Muscle layer of colon (tissue), 2 donors: Measurements from ENCODE around the gene ADGRG6.

Experiments
- H3K27ac ChIP-seq: one replicate; pipeline ENCODE4 v1.7.0; 2013; ENCODE audit warnings: low read depth, mild to moderate bottlenecking, low read length, moderate library complexity
- H3K27me3 ChIP-seq, 2 donors: one replicate each; pipeline ENCODE4 v1.7.0; 2013; ENCODE audit warnings: low read length in 2 of 2, mild to moderate bottlenecking in 2 of 2; ENCODE audit not compliant: insufficient read depth in 2 of 2, control insufficient read depth in 1 of 2
- H3K36me3 ChIP-seq: one replicate; pipeline ENCODE4 v1.7.0; 2013; ENCODE audit warnings: mild to moderate bottlenecking, low read length; ENCODE audit not compliant: insufficient read depth
- H3K4me1 ChIP-seq: one replicate; pipeline ENCODE4 v1.7.0; 2013; ENCODE audit warnings: mild to moderate bottlenecking, low read length; ENCODE audit not compliant: insufficient read depth
- H3K4me3 ChIP-seq, 2 donors: one replicate each; pipeline ENCODE4 v1.7.0; 2013; ENCODE audit warnings: low read length in 2 of 2, low read depth in 1 of 2, mild to moderate bottlenecking in 1 of 2, moderate library complexity in 1 of 2
- H3K9ac ChIP-seq: one replicate; pipeline ENCODE4 v1.7.0; 2013; ENCODE audit warnings: low read length
- H3K9me3 ChIP-seq: one replicate; pipeline ENCODE4 v1.7.0; 2013; ENCODE audit warnings: mild to moderate bottlenecking, low read length
- donor health status: abdominal sarcoma.
- donor health status: Adenocarcinoma of cecum.

ADGRG6 gene

DNA sequence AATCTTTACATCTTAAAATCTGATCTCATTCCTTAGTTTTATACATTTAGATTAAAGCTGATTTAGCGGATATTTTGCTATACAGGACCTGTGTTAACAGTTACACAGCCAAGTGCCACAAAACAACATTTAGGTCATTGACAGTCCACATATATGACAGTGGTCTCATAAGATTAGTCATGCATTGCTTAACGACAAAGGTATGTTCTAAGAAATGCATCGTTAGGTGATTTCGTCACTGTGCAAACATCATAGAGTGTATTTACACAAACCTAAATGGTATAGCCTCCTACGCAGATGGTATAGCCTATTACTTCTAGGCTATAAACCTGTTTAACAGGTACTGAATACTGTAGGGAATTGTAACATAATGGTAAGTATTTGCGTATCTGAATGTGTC, 21.6 kb downstream of the ADGRG6 start:
- Histone ChIP-seq H3K27me3 (no peaks in the 10 kb centered on the region), H3K27ac (no peak overlapping the region), H3K9ac (no peak overlapping the region)

DNA sequence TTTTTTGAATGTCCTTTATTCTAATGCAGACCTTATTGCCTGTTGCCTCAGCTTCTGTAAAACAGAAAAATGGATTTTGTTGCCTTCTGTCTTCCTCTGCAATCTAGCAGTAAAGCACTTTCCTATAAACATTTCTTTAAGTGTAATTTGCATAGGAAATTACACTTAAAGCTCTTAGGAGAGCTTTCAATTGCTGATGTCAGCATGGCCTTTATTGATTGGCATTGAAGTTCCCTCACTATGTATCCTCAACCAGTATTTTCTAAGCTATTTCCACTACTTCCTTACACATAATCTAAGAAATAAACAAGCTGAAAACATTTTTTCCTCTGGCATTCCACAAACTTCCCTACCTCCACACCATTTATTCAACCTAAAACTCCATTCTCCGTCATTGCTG, 22.3 kb downstream of the ADGRG6 start:
- no peaks in the 10 kb centered on the region for H3K27me3 ChIP-seq

More for the DNA sequence above, 21.6 kb downstream of the ADGRG6 start:
- Histone ChIP-seq H3K4me3 (no peak overlapping the region), H3K9me3 (no peaks in the 10 kb centered on the region), H3K4me1 (no peaks in the 10 kb centered on the region), H3K36me3 (no peaks in the 10 kb centered on the region)

DNA sequence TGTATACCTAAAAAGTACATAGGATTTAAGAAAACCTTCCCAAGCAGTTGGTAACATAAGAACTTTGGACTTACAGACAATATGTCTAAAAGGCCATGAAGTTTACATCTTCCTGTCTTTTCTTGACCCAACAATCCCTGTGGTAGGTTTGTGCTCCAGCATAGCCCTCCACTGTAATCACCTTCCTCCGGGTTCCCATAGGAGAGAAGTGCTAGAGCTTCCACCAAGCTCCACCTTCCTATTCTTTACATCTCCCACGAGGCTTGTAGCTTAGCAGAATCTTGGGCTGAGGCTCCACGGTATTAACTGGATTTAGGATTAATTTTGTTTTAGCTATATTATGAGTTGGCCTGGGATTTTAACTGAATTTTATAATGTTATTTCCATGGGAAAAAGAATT, 23.3 kb downstream of the ADGRG6 start:
- no peak overlapping the region for H3K4me3 ChIP-seq
- H3K36me3 ChIP-seq = no peaks in the 10 kb centered on the region
- no peaks in the 10 kb centered on the region for H3K4me1 ChIP-seq
- no peaks in the 10 kb centered on the region for H3K9me3 ChIP-seq
- no peaks in the 10 kb centered on the region for H3K27me3 ChIP-seq
- H3K27ac ChIP-seq = no peak overlapping the region
- no peak overlapping the region for H3K9ac ChIP-seq

More for the DNA sequence above, 22.3 kb downstream of the ADGRG6 start:
- no peaks in the 10 kb centered on the region for H3K4me1 ChIP-seq
- no peak overlapping the region for H3K4me3 ChIP-seq
- no peak overlapping the region for H3K27ac ChIP-seq
- H3K36me3 ChIP-seq = no peaks in the 10 kb centered on the region
- no peaks in the 10 kb centered on the region for H3K9me3 ChIP-seq
- no peak overlapping the region for H3K9ac ChIP-seq

DNA sequence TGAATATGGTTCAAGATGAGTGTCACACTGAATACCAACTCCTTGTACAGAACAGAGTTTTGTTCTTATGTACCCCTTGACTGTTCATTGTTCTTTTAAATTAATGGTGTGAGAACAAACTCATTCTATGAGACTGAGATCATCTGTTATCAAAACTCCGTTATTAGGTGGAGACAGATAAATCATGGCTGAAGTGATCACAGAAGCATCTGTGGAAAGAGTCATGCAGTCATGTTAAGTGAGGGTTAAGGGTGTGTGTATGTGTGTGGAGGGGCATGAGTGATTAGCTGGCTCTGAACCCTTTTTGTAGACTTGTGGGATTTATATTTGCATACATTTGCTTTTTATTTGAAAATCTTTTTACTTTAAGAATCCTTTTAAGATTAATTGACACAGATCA, 24.7 kb downstream of the ADGRG6 start:
- Histone ChIP-seq H3K9ac (no peak overlapping the region), H3K36me3 (no peaks in the 10 kb centered on the region), H3K27ac (no peak overlapping the region), H3K27me3 (no peaks in the 10 kb centered on the region), H3K4me3 (no peak overlapping the region), H3K4me1 (no peaks in the 10 kb centered on the region), H3K9me3 (no peaks in the 10 kb centered on the region)

DNA sequence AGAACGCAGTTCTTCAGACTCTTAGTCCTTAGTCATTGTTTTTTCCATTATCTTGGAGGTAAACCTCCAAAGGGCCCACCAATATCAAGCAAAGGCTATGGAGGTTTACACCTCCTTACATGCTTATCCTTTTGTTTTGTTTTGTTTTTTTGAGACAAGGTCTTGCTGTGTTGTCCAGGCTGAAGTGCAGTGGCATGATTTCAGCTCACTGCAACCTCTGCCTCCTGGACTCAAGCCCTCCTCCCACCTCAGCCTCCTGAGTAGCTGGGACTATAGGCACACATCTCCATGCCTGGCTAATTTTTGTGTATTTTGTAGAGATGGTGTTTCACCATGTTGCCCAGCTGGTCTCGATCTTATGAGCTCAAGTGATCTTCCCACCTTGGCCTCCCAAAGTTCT, 26.3 kb downstream of the ADGRG6 start:
- Histone ChIP-seq H3K9me3 (no peaks in the 10 kb centered on the region), H3K27me3 (no peaks in the 10 kb centered on the region), H3K9ac (no peak overlapping the region), H3K4me1 (no peaks in the 10 kb centered on the region), H3K27ac (no peak overlapping the region), H3K36me3 (no peaks in the 10 kb centered on the region), H3K4me3 (no peak overlapping the region)

DNA sequence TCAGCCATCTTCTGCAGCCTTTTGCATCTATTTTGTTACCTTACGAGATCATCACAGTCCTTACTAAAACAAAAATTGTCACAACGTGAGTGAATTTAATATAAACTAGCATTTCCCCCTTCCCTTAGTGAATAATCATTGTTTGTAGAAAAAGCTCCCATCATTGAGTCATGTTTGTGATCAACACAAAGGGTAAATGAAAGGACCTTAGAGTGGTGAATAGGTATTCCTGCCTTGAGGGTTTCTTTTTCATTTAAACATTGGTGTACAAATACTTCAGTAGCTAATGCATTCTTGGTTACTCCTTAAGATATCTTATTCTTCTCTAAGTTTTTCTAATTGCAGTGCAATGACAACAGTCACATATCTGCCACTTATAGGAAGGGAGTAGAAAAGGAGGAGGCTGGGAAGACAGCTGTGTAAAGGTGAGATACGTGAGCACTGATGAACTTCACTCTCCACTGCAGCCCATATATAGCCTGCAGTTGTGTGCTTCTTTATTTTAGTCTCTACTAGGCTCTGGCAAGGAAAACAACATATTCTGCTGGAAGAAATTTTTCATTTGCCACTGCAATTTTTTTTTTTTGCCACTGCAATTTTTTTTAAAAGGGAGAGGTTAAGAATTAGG, 27.8 kb downstream of the ADGRG6 start:
- Histone ChIP-seq H3K4me3 (no peak overlapping the region), H3K9ac (no peak overlapping the region), H3K27ac (no peak overlapping the region), H3K36me3 (no peaks in the 10 kb centered on the region), H3K27me3 (no peaks in the 10 kb centered on the region), H3K4me1 (no peaks in the 10 kb centered on the region), H3K9me3 (no peaks in the 10 kb centered on the region)

DNA sequence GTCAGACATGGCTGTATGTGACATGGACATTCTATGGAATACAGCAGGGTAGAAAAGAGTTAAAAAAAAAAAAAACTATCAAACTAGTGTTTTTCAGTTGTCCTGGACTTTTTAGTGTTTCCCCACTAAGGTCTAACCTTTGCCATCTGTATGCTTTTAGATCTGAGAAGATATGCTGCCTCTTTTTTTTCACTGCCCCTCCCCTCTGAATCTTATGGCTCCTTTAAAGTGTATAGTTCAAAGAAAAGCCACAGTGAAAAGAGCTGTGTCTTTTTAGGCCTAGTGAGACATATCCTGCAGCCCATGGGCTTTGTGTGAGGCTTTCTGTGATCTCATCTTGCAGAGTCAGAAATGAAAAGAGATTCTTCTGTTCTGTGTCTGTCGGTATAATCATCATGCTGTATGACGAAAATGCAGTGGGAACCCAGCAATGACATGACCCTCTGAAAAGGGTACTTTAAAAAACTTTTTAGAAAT, 29.3 kb downstream of the ADGRG6 start:
- no peaks in the 10 kb centered on the region for H3K9me3 ChIP-seq
- H3K4me3 ChIP-seq = no peak overlapping the region
- no peaks in the 10 kb centered on the region for H3K27me3 ChIP-seq
- no peaks in the 10 kb centered on the region for H3K4me1 ChIP-seq
- no peak overlapping the region for H3K9ac ChIP-seq
- no peaks in the 10 kb centered on the region for H3K36me3 ChIP-seq
- H3K27ac ChIP-seq = no peak overlapping the region

DNA sequence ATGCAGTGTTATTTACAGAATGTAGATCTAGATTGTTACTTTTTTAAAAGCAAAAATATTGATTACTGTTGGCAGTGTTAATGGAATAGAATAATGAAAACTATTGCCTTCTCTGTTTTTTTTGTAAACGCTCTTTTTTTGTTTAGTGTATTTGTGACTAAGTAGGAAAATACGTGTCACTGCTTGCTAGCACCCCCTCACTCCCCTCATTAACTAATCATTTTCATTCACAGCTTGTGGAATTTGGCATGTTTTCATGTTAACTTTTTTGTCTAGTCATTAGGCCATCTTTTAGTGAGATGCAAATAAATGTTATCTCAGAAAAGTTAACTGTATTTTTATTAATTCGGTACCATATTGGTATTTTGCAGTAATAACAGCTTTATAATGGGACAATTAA, 29.8 kb downstream of the ADGRG6 start:
- Histone ChIP-seq H3K27ac (no peak overlapping the region), H3K4me3 (no peak overlapping the region), H3K27me3 (no peaks in the 10 kb centered on the region), H3K9me3 (no peaks in the 10 kb centered on the region), H3K9ac (no peak overlapping the region), H3K36me3 (no peaks in the 10 kb centered on the region), H3K4me1 (no peaks in the 10 kb centered on the region)

DNA sequence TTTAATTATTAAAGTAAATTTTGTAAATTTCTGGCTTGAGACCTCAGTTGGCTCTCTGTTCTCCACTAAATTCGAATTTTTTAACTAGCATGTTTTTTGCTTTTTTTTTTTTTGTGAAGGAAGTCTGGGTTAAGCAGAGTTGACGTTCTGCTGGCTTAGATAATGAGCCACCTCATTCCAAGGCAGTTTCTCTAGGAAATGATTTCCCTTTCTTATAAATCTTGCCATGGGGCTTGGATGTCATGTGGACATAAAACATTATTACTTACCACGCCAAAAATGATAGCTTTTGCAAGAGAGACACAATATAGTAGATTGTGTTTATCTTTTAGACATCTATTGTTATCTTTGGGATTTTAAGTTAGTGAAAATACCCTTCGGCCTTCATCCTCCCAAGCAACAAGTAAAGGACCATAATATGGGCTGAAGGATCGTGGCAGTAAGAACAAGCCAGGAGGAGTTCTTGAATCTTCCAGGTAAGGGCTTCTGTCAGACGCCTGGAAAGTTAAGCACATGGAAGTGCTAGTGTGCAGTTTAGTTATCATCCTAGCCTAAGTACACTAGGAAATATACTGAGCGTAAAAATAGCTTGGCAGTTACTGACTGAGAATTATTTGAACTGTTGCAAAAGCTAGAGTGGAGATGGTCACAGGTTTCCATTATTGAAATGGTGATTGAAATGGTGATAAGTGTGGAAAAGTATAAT, 30.7 kb downstream of the ADGRG6 start:
- Histone ChIP-seq H3K9me3 (no peaks in the 10 kb centered on the region), H3K27me3 (no peaks in the 10 kb centered on the region), H3K4me3 (no peak overlapping the region), H3K36me3 (no peaks in the 10 kb centered on the region), H3K27ac (no peak overlapping the region), H3K4me1 (no peaks in the 10 kb centered on the region), H3K9ac (no peak overlapping the region)

DNA sequence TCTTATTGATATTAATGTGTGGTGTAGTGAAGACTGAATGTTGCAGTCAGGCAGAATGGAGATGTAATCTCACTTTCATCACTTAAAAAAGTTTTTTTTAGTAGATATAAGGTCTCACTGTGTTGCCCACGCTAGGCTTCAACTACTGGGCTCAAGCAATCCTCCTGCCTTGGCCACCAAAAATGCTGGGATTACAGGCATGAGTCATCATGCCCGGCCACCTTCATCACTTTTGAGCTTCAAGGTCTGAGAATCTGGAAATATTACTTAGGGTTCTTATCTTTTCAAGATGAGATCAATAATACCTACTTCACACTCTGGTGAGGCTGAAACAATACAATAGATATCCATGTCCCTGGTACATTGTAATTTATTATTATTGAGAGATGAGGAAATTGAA, 31.6 kb downstream of the ADGRG6 start:
- no peaks in the 10 kb centered on the region for H3K4me1 ChIP-seq
- H3K27ac ChIP-seq = no peak overlapping the region
- no peak overlapping the region for H3K9ac ChIP-seq
- no peaks in the 10 kb centered on the region for H3K9me3 ChIP-seq
- H3K27me3 ChIP-seq = no peaks in the 10 kb centered on the region
- no peak overlapping the region for H3K4me3 ChIP-seq
- no peaks in the 10 kb centered on the region for H3K36me3 ChIP-seq

DNA sequence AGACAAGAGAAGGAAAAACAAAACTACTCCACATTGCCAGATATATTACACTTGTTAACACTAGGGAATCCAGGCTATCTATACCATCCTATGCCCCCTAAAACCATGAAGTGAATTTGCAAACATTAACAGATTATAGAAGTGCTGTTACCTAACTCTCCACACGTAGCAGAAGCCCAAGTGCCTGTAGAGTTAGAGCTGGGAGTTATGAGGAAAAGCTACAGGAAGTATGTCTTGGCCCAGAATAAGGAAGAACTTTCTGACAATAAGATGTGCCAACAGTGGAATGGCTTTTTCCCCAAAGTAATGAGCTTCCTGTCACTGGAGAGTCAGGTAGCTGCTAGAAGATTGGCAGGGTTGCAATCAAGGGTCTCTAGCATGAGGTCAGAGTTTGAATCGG, 32.5 kb downstream of the ADGRG6 start:
- no peaks in the 10 kb centered on the region for H3K9me3 ChIP-seq
- H3K27me3 ChIP-seq = no peaks in the 10 kb centered on the region
- H3K9ac ChIP-seq = no peak overlapping the region
- no peaks in the 10 kb centered on the region for H3K36me3 ChIP-seq
- no peak overlapping the region for H3K4me3 ChIP-seq
- H3K27ac ChIP-seq = no peak overlapping the region
- H3K4me1 ChIP-seq = no peaks in the 10 kb centered on the region

DNA sequence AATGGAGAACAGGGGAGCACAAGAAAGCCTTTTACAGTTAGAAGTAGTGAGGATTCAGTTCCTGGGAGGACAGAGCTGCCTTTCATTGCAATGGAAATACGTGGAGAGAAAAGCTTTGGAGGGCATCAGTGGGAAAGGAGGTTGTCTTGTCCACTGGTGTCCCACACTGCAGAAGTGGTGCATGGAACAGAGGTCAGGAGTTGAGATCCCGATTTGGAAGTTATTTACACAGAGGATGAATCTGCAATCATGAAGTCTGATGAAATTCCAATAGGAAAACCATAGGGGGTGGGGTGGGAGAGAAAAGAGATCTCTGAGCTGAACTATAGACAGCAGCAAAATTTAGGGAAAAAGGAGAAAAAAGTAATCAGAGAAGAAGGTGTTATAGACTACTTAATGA, 33.6 kb downstream of the ADGRG6 start:
- Histone ChIP-seq H3K4me1 (no peaks in the 10 kb centered on the region), H3K27me3 (no peaks in the 10 kb centered on the region), H3K27ac (no peak overlapping the region), H3K9ac (no peak overlapping the region), H3K9me3 (no peaks in the 10 kb centered on the region), H3K36me3 (no peaks in the 10 kb centered on the region), H3K4me3 (no peak overlapping the region)
